ENCODE data around the gene ACSM5.
"Not testable (repeated sequence)": the region's sequence is repeated elsewhere in the genome, so short reads cannot be mapped to it uniquely, and the experiment has no call there.

GRCh38 chr16:20441859-20442258 is 32.5 kb downstream of the ACSM5 start:
- not testable (repeated sequence) for TF ChIP-seq POLR2AphosphoS5, POLR2A, SPI1, TAF1 (IDR thresholded peaks at IDR 0.05; ENCODE audit: low read depth, low read length)
